Ectodermal cell (in vitro differentiated cells): ENCODE measurements around the gene MAPT.

Experiments
- H3K27ac ChIP-seq: 2 replicates; pipeline ENCODE4 v1.7.0; 2013; ENCODE audit warnings: mild to moderate bottlenecking, low read depth, low read length; ENCODE audit not compliant: insufficient read depth, poor library complexity, severe bottlenecking
- H3K27me3 ChIP-seq: 2 replicates; pipeline ENCODE4 v1.7.0; 2013; ENCODE audit warnings: mild to moderate bottlenecking, low read length; ENCODE audit not compliant: insufficient read depth, control insufficient read depth, poor library complexity, severe bottlenecking
- H3K36me3 ChIP-seq: one replicate; pipeline ENCODE4 v1.7.0; 2013; ENCODE audit warnings: low read length; ENCODE audit not compliant: control insufficient read depth, insufficient read depth
- H3K4me1 ChIP-seq: one replicate; pipeline ENCODE4 v1.7.0; 2013; ENCODE audit warnings: low read length; ENCODE audit not compliant: control insufficient read depth, insufficient read depth
- H3K4me3 ChIP-seq: 2 replicates; pipeline ENCODE4 v1.7.0; 2013; ENCODE audit warnings: low read depth, low read length, control low read depth; ENCODE audit not compliant: insufficient read depth
- H3K9me3 ChIP-seq: 2 replicates; pipeline ENCODE4 v1.7.0; 2013; ENCODE audit warnings: mild to moderate bottlenecking, low read length, moderate library complexity; ENCODE audit not compliant: control insufficient read depth
- WGBS, 2 experiments: methylation state at CpG; one replicate each; pipeline ENCODE4 v1.1.7; 2013; ENCODE audit warnings: missing lambda C conversion rate in 2 of 2; 5-methylcytosine and 5-hydroxymethylcytosine counted together

The MAPT gene

DNA sequence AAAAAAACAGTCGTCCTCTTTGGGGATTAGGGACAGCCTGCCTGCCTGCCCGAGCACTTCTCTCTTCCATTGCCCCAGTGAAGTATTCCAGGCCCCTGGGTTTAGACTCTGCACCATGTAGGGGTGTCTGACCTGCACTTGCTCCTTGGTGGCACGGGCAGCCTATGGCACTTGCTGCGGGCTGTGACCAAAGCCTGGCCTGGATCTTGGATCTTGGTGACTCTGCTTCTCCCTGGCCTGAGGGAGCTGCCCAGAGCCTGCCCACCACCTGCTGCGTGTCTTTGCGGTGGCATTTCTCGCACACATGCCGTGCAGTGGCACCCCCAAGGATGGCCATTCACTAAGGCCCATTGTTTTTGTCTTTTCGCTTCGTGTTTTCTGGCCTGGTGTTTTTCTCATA lies 98.5 kb downstream of the MAPT start:
- 72 to 75% methylated on average over 10 of the region's 10 CpGs for WGBS, 2 experiments

DNA sequence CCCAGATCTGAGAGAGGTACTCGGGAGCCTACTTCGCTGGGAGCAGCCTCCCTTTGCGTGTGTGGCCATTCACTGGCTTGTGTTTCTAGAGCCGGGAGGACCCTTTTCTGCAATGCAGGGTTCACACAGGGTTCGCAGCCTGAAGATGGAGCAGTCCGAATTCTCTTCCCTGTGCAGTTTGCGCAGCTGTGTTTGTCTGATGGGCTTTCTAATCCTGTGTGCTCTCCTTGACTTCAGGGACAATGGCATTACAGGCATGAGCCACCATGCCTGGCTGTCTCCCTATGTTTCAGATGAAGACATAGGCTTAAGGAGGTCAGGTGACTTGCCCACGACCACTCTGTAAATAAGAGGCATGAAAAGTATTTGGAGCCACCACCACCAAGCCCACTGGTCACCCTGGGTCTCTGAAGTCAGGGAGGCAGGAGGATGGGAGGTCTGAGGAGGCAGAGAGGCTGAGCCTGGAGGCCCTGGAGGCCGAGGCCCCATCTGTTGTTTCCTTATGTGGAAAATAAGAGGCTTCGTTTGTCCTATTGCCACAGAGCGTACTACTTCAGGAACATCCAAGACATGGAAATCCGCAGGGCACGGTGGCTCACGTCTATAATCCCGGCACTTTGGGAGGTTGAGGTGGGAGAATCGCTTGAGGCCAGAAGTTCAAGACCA lies 99.7 kb downstream of the MAPT start:
- Histone ChIP-seq H3K27me3 (no peaks in the 10 kb centered on the region), H3K27ac (no peak overlapping the region), H3K4me1 (peaks cover 4% of the 10 kb centered on the region), H3K9me3 (no peaks in the 10 kb centered on the region), H3K36me3 (no peaks in the 10 kb centered on the region), H3K4me3 (no peak overlapping the region)
- 79 to 82% methylated on average over 16 of the region's 16 CpGs for WGBS, 2 experiments

More for the DNA sequence above, 98.5 kb downstream of the MAPT start:
- H3K4me1 ChIP-seq, result peaks cover 4% of the 10 kb centered on the region
- H3K9me3 ChIP-seq, result no peaks in the 10 kb centered on the region
- H3K27ac ChIP-seq, result no peak overlapping the region
- no peaks in the 10 kb centered on the region for H3K36me3 ChIP-seq
- H3K27me3 ChIP-seq, result no peaks in the 10 kb centered on the region
- no peak overlapping the region for H3K4me3 ChIP-seq

- Histone ChIP-seq H3K27ac (no peak overlapping the region), H3K4me1 (peaks cover 4% of the 10 kb centered on the region), H3K4me3 (no peak overlapping the region), H3K27me3 (no peaks in the 10 kb centered on the region), H3K36me3 (no peaks in the 10 kb centered on the region), H3K9me3 (no peaks in the 10 kb centered on the region)
- 90 to 92% methylated on average over 8 of the region's 8 CpGs for WGBS, 2 experiments
These were observed 100.6 kb downstream of the MAPT start for GRCh38 chr17:45994987-45995386.

GRCh38 chr17:45995627-45996270 lies 101.4 kb downstream of the MAPT start:
- no peaks in the 10 kb centered on the region for H3K27me3 ChIP-seq
- WGBS, 2 experiments, result 92 to 93% methylated on average over 14 of the region's 14 CpGs
- no peak overlapping the region for H3K4me3 ChIP-seq
- H3K36me3 ChIP-seq, result no peaks in the 10 kb centered on the region
- H3K9me3 ChIP-seq, result no peaks in the 10 kb centered on the region
- H3K4me1 ChIP-seq, result peaks cover 4% of the 10 kb centered on the region
- no peak overlapping the region for H3K27ac ChIP-seq

GRCh38 chr17:45996282-45996937 lies 102.1 kb downstream of the MAPT start:
- no peaks in the 10 kb centered on the region for H3K9me3 ChIP-seq
- WGBS, 2 experiments, result 90 to 92% methylated on average over 31 of the region's 31 CpGs

GRCh38 chr17:45997166-45997565 lies 102.8 kb downstream of the MAPT start:
- Histone ChIP-seq H3K36me3 (no peaks in the 10 kb centered on the region), H3K4me1 (peaks cover 4% of the 10 kb centered on the region), H3K9me3 (no peaks in the 10 kb centered on the region), H3K27ac (no peak overlapping the region), H3K4me3 (no peak overlapping the region), H3K27me3 (no peaks in the 10 kb centered on the region)
- 86 to 89% methylated on average over 13 of the region's 13 CpGs for WGBS, 2 experiments

More at GRCh38 chr17:45996282-45996937, 102.1 kb downstream of the MAPT start:
- no peak overlapping the region for H3K27ac ChIP-seq
- no peaks in the 10 kb centered on the region for H3K36me3 ChIP-seq
- H3K4me3 ChIP-seq, result no peak overlapping the region
- no peaks in the 10 kb centered on the region for H3K27me3 ChIP-seq
- H3K4me1 ChIP-seq, result peaks cover 4% of the 10 kb centered on the region

DNA sequence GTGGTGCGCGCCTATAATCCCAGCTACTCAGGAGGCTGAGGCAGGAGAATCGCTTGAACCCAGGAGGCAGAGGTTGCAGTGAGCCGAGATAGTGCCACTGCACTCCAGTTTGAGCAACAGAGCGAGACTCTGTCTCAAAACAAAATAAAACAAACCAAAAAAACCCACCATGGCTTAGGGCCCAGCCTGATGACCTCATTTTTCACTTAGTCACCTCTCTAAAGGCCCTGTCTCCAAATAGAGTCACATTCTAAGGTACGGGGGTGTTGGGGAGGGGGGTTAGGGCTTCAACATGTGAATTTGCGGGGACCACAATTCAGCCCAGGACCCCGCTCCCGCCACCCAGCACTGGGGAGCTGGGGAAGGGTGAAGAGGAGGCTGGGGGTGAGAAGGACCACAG lies 103.3 kb downstream of the MAPT start:
- 93 to 96% methylated on average over 9 of the region's 9 CpGs for WGBS, 2 experiments
- H3K27ac ChIP-seq, result no peak overlapping the region
- H3K4me1 ChIP-seq, result peaks cover 4% of the 10 kb centered on the region
- H3K4me3 ChIP-seq, result no peak overlapping the region
- no peaks in the 10 kb centered on the region for H3K27me3 ChIP-seq
- H3K9me3 ChIP-seq, result no peaks in the 10 kb centered on the region
- H3K36me3 ChIP-seq, result no peaks in the 10 kb centered on the region

DNA sequence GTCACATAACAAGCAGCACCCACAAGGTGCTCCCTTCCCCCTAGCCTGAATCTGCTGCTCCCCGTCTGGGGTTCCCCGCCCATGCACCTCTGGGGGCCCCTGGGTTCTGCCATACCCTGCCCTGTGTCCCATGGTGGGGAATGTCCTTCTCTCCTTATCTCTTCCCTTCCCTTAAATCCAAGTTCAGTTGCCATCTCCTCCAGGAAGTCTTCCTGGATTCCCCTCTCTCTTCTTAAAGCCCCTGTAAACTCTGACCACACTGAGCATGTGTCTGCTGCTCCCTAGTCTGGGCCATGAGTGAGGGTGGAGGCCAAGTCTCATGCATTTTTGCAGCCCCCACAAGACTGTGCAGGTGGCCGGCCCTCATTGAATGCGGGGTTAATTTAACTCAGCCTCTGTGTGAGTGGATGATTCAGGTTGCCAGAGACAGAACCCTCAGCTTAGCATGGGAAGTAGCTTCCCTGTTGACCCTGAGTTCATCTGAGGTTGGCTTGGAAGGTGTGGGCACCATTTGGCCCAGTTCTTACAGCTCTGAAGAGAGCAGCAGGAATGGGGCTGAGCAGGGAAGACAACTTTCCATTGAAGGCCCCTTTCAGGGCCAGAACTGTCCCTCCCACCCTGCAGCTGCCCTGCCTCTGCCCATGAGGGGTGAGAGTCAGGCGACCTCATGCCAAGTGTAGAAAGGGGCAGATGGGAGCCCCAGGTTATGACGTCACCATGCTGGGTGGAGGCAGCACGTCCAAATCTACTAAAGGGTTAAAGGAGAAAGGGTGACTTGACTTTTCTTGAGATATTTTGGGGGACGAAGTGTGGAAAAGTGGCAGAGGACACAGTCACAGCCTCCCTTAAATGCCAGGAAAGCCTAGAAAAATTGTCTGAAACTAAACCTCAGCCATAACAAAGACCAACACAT lies 104.9 kb downstream of the MAPT start, which contains the start of gene STH:
TSS of gene STH (plus strand) at position 264 of the 913 bp plus-strand sequence. CDS start at position 294, 30 bp downstream.
- Histone ChIP-seq H3K27me3 (no peaks in the 10 kb centered on the region), H3K4me3 (no peak within 1 kb of the TSS), H3K27ac (no peak within 1 kb of the TSS), H3K4me1 (no peaks in the 10 kb centered on the region), H3K9me3 (no peaks in the 10 kb centered on the region), H3K36me3 (no peaks in the 10 kb centered on the region)
- 90 to 93% methylated on average over 8 of the region's 8 CpGs for WGBS, 2 experiments

GRCh38 chr17:45999900-46000290 lies 105.5 kb downstream of the MAPT start:
- H3K4me3 ChIP-seq, result no peak overlapping the region
- H3K36me3 ChIP-seq, result no peaks in the 10 kb centered on the region
- no peaks in the 10 kb centered on the region for H3K27me3 ChIP-seq
- 83 to 84% methylated on average over 9 of the region's 9 CpGs for WGBS, 2 experiments
- no peaks in the 10 kb centered on the region for H3K9me3 ChIP-seq
- no peak overlapping the region for H3K27ac ChIP-seq
- H3K4me1 ChIP-seq, result no peaks in the 10 kb centered on the region
